Aorta (tissue), 5 donors: Measurements from ENCODE around the gene CACNA1B. TPM values are rescaled to one million over a fixed set of nuclear protein-coding genes. Genes with fewer than 3 reads are reported as not detected.
A peak's percentile ranks its signal among the peaks of the same experiment; 100 is the strongest.

Source experiments
- ATAC-seq: fragments of 200-7000 bp; cut with Tn5 transposase; one replicate; pipeline ENCODE4 v1.9.1; 2022; ENCODE audit warnings: moderate library complexity; ENCODE audit not compliant: low FRiP score
- DNase-seq, 2 donors: peaks; one replicate each; pipeline ENCODE4 v3.0.0-alpha.2; 2020
- H3K27ac ChIP-seq, 2 donors: one replicate each; pipeline ENCODE4 v1.5.1; 2013; ENCODE audit warnings: low read length in 2 of 2, mild to moderate bottlenecking in 2 of 2, moderate library complexity in 2 of 2, control low read depth in 1 of 2, inconsistent platforms in 1 of 2, low read depth in 1 of 2
- H3K27me3 ChIP-seq, 2 donors: one replicate each; pipeline ENCODE4 v1.6.1; 2013; ENCODE audit warnings: control low read depth in 1 of 2, low read length in 1 of 2, mild to moderate bottlenecking in 1 of 2, moderate library complexity in 1 of 2; ENCODE audit not compliant: insufficient read depth in 2 of 2, control insufficient read depth in 1 of 2
- H3K36me3 ChIP-seq, 2 donors: one replicate each; pipeline ENCODE4 v1.6.1; 2013; ENCODE audit warnings: control low read depth in 1 of 2, low read length in 1 of 2, mild to moderate bottlenecking in 1 of 2; ENCODE audit not compliant: insufficient read depth in 2 of 2, control insufficient read depth in 1 of 2
- H3K4me1 ChIP-seq, 2 donors: one replicate each; pipeline ENCODE4 v1.6.1; 2013; ENCODE audit warnings: low read length in 2 of 2, control low read depth in 1 of 2, mild to moderate bottlenecking in 1 of 2, moderate library complexity in 1 of 2; ENCODE audit not compliant: insufficient read depth in 2 of 2, control insufficient read depth in 1 of 2
- H3K4me3 ChIP-seq, 2 donors: one replicate each; pipeline ENCODE4 v1.5.1; 2013; ENCODE audit warnings: low read length in 2 of 2, control low read depth in 1 of 2, mild to moderate bottlenecking in 1 of 2
- H3K9me3 ChIP-seq: one replicate; pipeline ENCODE4 v1.6.1; 2013; ENCODE audit warnings: mild to moderate bottlenecking, low read length; ENCODE audit not compliant: control insufficient read depth
- WGBS, 2 donors: extraction: QIAGEN DNeasy Blood & Tissue Kit; methylation state at CpG; one replicate each; pipeline ENCODE4 v1.1.7; 2013; 5-methylcytosine and 5-hydroxymethylcytosine counted together
- intact Hi-C, 2 donors: fragments of 100-400 bp; cut with DNase I; formaldehyde crosslinking; loops; one replicate each; pipeline versions ENCODE4 v1.14.2 to v1.15.0; 2022
- polyA plus RNA-seq, 2 donors: library from polyadenylated mRNA; stranded (reverse); fragments of 200-250 nt; gene quantifications; one replicate each; pipeline ENCODE4 v1.2.3, GENCODE V29; 2013
- total RNA-seq, 2 donors: library from RNA; stranded (reverse); fragmentation: NEBNext Ultra II Directional; extraction: Animal tissue kit (Norgen Biotek cat#: 25700); gene quantifications; one replicate each; pipeline ENCODE4 v1.2.1, GENCODE V29; 2021
- donor health status: healthy with polysubstance abuse.
- donor health status: Bipolar disorder and iron deficiency.
- donor health status: DM: no; HTN: no; CAD: no.
- donor health status: DM: no; HTN: no; CAD: no.
- donor health status: DM: yes; HTN: yes; CAD: no.

The CACNA1B gene
- total and polyA plus RNA-seq, 4 donors, result under 0.01 to 0.05 (median 0.03) TPM; not detected in 1

DNA sequence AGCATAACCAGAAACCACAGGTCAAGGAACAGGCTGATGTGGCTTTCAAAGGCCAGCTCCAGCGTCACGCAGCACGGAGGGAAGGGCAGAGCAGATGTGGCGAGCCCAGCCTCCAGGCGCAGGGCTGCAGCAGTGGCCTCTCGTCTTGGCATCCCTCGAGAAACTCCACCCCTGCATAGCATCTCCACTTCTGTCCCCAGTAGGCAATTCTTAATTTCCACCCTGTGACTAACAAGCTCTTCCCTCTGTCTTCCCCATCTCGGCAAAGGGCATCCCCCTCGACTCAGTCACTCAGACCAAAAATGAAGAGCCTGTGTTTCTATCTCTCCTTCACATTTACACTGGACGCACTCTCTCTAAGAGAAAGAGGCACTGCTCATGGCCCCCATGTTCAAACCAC lies 1.7 kb upstream of the CACNA1B start:
- no peak for DNase-seq
- no peak overlapping the region for H3K27ac ChIP-seq
- H3K27me3 ChIP-seq, result no peaks in the 10 kb centered on the region
- intact Hi-C loops, result no loop called here
- no peak overlapping the region for H3K4me3 ChIP-seq
- no peaks in the 10 kb centered on the region for H3K4me1 ChIP-seq
- WGBS, 2 donors, result 83 to 86% methylated on average over 10 of the region's 10 CpGs
- no peak for ATAC-seq
- no peaks in the 10 kb centered on the region for H3K36me3 ChIP-seq
- H3K9me3 ChIP-seq, result peaks cover 3% of the 10 kb centered on the region

- intact Hi-C loops, result no loop called here
- no peaks in the 10 kb centered on the region for H3K27me3 ChIP-seq
- DNase-seq, result peak in 1 of 2 donors; percentile 51
- H3K9me3 ChIP-seq, result peaks cover 3% of the 10 kb centered on the region
- WGBS, 2 donors, result 83 to 87% methylated on average over 8 of the region's 8 CpGs
- no peak overlapping the region for H3K4me3 ChIP-seq
- no peak overlapping the region for H3K27ac ChIP-seq
- no peaks in the 10 kb centered on the region for H3K36me3 ChIP-seq
- H3K4me1 ChIP-seq, result no peaks in the 10 kb centered on the region
- no peak for ATAC-seq
Observed at GRCh38 chr9:137876269-137876668, 1.3 kb upstream of the CACNA1B start.

DNA sequence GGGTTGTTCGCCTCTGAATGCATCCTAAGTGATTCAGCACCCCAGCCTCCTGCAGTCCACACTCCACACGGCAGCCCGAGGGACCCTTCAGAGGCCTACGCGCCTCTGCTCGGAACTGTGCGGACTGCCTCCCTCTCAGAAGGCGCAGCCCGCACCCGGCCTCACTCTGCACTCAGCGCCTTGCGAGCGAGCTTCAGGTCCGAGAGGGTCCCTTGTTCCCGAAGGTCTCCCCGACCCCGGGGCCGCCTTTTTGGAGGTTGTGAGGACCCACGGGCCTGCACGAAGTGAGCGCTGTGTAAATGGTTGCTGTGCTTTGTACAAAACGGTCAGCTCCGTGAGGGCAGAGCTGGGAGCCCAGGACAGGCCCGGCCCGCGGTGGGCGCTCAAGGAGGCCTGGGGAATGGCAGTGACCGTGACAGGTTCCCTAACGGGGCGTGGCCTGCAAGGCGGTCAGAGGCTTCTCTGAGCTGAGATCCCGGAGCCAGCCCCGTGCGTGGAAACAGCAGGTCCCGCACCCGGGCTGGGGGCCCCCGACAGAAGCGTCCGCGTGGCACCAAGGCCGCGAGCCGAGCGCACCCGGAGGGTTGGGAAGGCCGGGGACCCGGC lies 698 bp upstream of the CACNA1B start:
- DNase-seq, result peak in 1 of 2 donors; percentile 65
- Histone ChIP-seq H3K9me3 (peaks cover 3% of the 10 kb centered on the region), H3K27me3 (no peaks in the 10 kb centered on the region), H3K36me3 (no peaks in the 10 kb centered on the region), H3K4me3 (no peak overlapping the region), H3K4me1 (no peaks in the 10 kb centered on the region), H3K27ac (no peak overlapping the region)
- no peak for ATAC-seq
- 46 to 64% methylated on average over 47 of the region's 47 CpGs for WGBS, 2 donors
- intact Hi-C loops, result no loop called here

- DNase-seq (peak in 1 of 2 donors; percentile 66), ATAC-seq (no peak)
- H3K27me3 ChIP-seq, result no peaks in the 10 kb centered on the region
- intact Hi-C loops, result no loop called here
- WGBS, 2 donors, result 2% methylated on average over 56 to 101 of the region's 101 CpGs
- H3K4me1 ChIP-seq, result no peaks in the 10 kb centered on the region
- H3K36me3 ChIP-seq, result no peaks in the 10 kb centered on the region
- H3K27ac ChIP-seq, result no peak overlapping the region
- H3K4me3 ChIP-seq, result peak overlapping the region in 1 of 2 donors; percentile 10
- peaks cover 3% of the 10 kb centered on the region for H3K9me3 ChIP-seq
Observed at GRCh38 chr9:137878146-137878941, 762 bp downstream of the CACNA1B start.

- intact Hi-C loops, result no loop called here
- H3K9me3 ChIP-seq, result peaks cover 3% of the 10 kb centered on the region
- WGBS, 2 donors, result 79% methylated on average over 20 of the region's 20 CpGs
- no peaks in the 10 kb centered on the region for H3K4me1 ChIP-seq
- peak in 1 of 2 donors; percentile 55 for DNase-seq
- ATAC-seq, result no peak
- no peak overlapping the region for H3K27ac ChIP-seq
- no peak overlapping the region for H3K4me3 ChIP-seq
- H3K27me3 ChIP-seq, result no peaks in the 10 kb centered on the region
- no peaks in the 10 kb centered on the region for H3K36me3 ChIP-seq
Observed at GRCh38 chr9:137879052-137879451, 1.5 kb downstream of the CACNA1B start.

- Histone ChIP-seq H3K4me3 (no peak overlapping the region), H3K9me3 (peaks cover 3% of the 10 kb centered on the region), H3K27me3 (no peaks in the 10 kb centered on the region), H3K4me1 (no peaks in the 10 kb centered on the region), H3K27ac (no peak overlapping the region), H3K36me3 (no peaks in the 10 kb centered on the region)
- WGBS, 2 donors, result 85 to 87% methylated on average over 7 to 8 of the region's 8 CpGs
- no peak for DNase-seq
- no peak for ATAC-seq
- intact Hi-C loops, result no loop called here
Observed at GRCh38 chr9:137879566-137880150, 2.1 kb downstream of the CACNA1B start.

DNA sequence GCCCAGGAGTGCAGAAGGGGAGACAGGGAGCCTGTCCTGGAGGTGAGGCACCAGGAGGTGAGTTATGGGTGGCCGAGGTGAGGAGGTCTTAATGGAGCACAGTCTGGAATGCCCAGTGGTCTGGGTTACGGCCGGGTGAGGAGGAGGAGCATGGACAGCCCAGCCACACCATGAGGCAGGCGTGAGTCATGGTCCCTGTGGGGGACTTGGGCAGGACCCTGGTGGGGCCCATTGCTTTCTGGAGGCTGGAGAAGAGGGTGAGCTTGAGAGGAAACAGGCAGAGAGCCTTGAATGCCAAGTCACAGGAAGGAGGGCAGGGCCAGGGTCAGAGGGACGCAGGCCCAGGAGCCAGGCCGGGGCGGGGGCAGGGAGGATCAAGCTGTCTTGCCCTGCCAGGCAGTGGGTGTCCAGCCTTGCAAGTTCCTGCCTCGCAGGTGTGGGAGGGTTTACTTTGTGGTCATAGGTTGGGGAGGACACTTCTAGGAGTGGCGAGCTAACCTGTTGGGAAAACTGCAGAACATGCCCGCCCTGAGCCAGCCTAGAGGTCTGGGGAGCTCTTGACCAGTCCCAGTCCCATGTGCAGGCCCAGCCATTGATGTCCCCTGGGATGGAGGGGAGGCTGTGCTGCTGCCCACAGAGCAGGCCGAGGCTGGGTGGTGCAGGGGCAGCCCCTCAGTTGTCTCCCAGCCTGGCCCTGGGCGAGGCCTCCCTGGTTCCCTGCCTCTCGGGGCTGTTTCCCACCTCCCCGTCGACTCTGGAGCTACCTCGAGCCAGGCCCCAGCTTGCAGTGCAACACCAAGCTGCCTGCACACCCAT lies 2.8 kb downstream of the CACNA1B start:
- no peak for ATAC-seq
- Histone ChIP-seq H3K36me3 (no peaks in the 10 kb centered on the region), H3K27me3 (no peaks in the 10 kb centered on the region)

DNA sequence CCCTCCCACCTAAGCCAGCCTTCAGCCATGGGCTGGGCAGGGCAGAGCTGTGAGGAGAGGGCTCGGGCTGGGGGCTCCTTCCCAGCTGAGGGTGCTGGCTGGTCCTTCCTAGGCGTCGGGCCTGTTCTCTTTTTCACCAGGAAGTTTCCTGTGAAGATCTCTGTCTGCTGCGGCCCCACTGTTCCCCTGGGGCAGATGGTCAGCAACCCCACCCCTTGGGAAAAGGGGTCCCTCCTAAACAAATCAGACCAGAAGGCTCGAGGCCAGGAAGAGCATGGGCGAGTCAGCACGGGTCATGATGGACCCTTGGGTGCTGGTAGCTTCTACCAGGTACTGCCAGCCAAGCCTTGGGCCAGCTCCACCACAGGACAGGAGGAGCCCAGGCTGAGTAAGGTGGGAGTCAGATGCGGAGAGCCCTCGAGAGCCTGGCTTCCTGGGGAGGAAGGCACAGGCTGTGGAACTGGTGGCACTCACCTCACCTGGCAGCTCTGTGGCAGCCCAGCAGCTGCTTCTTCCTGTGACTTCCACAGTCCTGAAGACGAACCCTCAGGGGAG lies 3.5 kb downstream of the CACNA1B start:
- Histone ChIP-seq H3K4me1 (no peaks in the 10 kb centered on the region), H3K4me3 (no peak overlapping the region), H3K27me3 (no peaks in the 10 kb centered on the region), H3K9me3 (peaks cover 3% of the 10 kb centered on the region), H3K27ac (no peak overlapping the region), H3K36me3 (no peaks in the 10 kb centered on the region)
- ATAC-seq, result no peak
- intact Hi-C loops, result no loop called here
- DNase-seq, result no peak
- 80 to 81% methylated on average over 10 of the region's 10 CpGs for WGBS, 2 donors

More for the DNA sequence above, 2.8 kb downstream of the CACNA1B start:
- Histone ChIP-seq H3K27ac (no peak overlapping the region), H3K4me1 (no peaks in the 10 kb centered on the region), H3K9me3 (peaks cover 3% of the 10 kb centered on the region), H3K4me3 (no peak overlapping the region)
- 78 to 79% methylated on average over 16 of the region's 16 CpGs for WGBS, 2 donors
- intact Hi-C loops, result no loop called here
- no peak for DNase-seq
